GM23338 (cell line): ENCODE measurements around the gene NCBP1.

Experiments
- CTCF ChIP-seq, 2 experiments: fragments of 200-600 bp in 1 of 2; sonication (generic) in 1 of 2; conservative IDR thresholded peaks; 2 replicates each; pipeline versions ENCODE4 v1.5.1 to v1.6.1; 2016 to 2017; ENCODE audit warnings: antibody characterized with exemption in 2 of 2, low read depth in 2 of 2, mild to moderate bottlenecking in 2 of 2, moderate library complexity in 1 of 2
- REST ChIP-seq: IDR thresholded peaks from one replicate; pipeline ENCODE4 v1.6.1; 2018; ENCODE audit warnings: antibody characterized with exemption; ENCODE audit not compliant: unreplicated experiment

GRCh38 chr9:97635026-97635425 is 1.4 kb downstream of the NCBP1 start:
- TF ChIP-seq REST: no peak
- TF ChIP-seq CTCF (conservative IDR thresholded peaks at IDR 0.05; ENCODE audit: low read depth in 2 of 2): no peak
